ENCODE measurements around the gene TTYH1. TPM values are rescaled to one million over a fixed set of nuclear protein-coding genes. Genes with fewer than 3 reads are reported as not detected.

The TTYH1 gene
- total and polyA plus RNA-seq, 2 experiments from 2014 or later: 7.0 to 11.0 TPM

GRCh38 chr19:54383330-54383729, 31.9 kb upstream of the TTYH1 start:
- no peaks in the 10 kb centered on the region for H4K20me1 ChIP-seq (ENCODE audit: insufficient read depth, poor library complexity, severe bottlenecking)
- no peak for DNase-seq (ENCODE audit: low spot score)

GRCh38 chr19:54387991-54388801, 27.1 kb upstream of the TTYH1 start:
- H3K79me2 ChIP-seq: no peaks in the 10 kb centered on the region
- no peaks in the 10 kb centered on the region for H4K20me1 ChIP-seq (ENCODE audit: insufficient read depth, poor library complexity, severe bottlenecking)
- no peaks in the 10 kb centered on the region for H3K36me3 ChIP-seq (replicated peaks; ENCODE audit: insufficient read depth, low read depth)
- WGBS (ENCODE audit: low lambda C conversion rate, missing lambda C conversion rate): 63% methylated on average over 36 of the region's 36 CpGs
- H3K9me3 ChIP-seq (ENCODE audit: low read depth): no peaks in the 10 kb centered on the region
- H3K4me1 ChIP-seq (ENCODE audit: insufficient read depth): no peaks in the 10 kb centered on the region
- H3K4me2 ChIP-seq: no peak overlapping the region
- H3K27ac ChIP-seq: no peak overlapping the region
- no peak overlapping the region for H3K4me3 ChIP-seq
- DNase-seq (ENCODE audit: low spot score): no peak
- H2AFZ ChIP-seq: no peak overlapping the region
- no peaks in the 10 kb centered on the region for H3K9me2 ChIP-seq (replicated peaks; ENCODE audit: insufficient read depth)
- peaks cover 19% of the 10 kb centered on the region for H3K27me3 ChIP-seq
- TF ChIP-seq EZH2 (IDR thresholded peaks at IDR 0.05; ENCODE audit: borderline replicate concordance) (no peak), EZH2phosphoT487 (IDR thresholded peaks at IDR 0.05; ENCODE audit: low read depth, severe bottlenecking, unreplicated experiment) (no peak)
- TF ChIP-seq, protein P1, sequence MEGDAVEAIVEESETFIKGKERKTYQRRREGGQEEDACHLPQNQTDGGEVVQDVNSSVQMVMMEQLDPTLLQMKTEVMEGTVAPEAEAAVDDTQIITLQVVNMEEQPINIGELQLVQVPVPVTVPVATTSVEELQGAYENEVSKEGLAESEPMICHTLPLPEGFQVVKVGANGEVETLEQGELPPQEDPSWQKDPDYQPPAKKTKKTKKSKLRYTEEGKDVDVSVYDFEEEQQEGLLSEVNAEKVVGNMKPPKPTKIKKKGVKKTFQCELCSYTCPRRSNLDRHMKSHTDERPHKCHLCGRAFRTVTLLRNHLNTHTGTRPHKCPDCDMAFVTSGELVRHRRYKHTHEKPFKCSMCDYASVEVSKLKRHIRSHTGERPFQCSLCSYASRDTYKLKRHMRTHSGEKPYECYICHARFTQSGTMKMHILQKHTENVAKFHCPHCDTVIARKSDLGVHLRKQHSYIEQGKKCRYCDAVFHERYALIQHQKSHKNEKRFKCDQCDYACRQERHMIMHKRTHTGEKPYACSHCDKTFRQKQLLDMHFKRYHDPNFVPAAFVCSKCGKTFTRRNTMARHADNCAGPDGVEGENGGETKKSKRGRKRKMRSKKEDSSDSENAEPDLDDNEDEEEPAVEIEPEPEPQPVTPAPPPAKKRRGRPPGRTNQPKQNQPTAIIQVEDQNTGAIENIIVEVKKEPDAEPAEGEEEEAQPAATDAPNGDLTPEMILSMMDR (IDR thresholded peaks at IDR 0.05; ENCODE audit: poor library complexity): no peak

More at GRCh38 chr19:54383330-54383729, 31.9 kb upstream of the TTYH1 start:
- no peaks in the 10 kb centered on the region for H3K36me3 ChIP-seq (replicated peaks; ENCODE audit: insufficient read depth, low read depth)
- no peak overlapping the region for H2AFZ ChIP-seq
- no peaks in the 10 kb centered on the region for H3K79me2 ChIP-seq
- no peaks in the 10 kb centered on the region for H3K4me1 ChIP-seq (ENCODE audit: insufficient read depth)
- H3K27ac ChIP-seq: no peak overlapping the region
- H3K9me3 ChIP-seq (ENCODE audit: low read depth): no peaks in the 10 kb centered on the region
- TF ChIP-seq EZH2phosphoT487 (IDR thresholded peaks at IDR 0.05; ENCODE audit: low read depth, severe bottlenecking, unreplicated experiment): no peak
- 82% methylated on average over 4 of the region's 4 CpGs for WGBS (ENCODE audit: low lambda C conversion rate, missing lambda C conversion rate)
- no peak overlapping the region for H3K4me3 ChIP-seq
- peaks cover 5% of the 10 kb centered on the region for H3K27me3 ChIP-seq
- H3K4me2 ChIP-seq: no peak overlapping the region
- H3K9me2 ChIP-seq (replicated peaks; ENCODE audit: insufficient read depth): no peaks in the 10 kb centered on the region

GRCh38 chr19:54388802-54389139, 26.5 kb upstream of the TTYH1 start:
- DNase-seq (ENCODE audit: low spot score): no peak
- no peaks in the 10 kb centered on the region for H3K9me3 ChIP-seq (ENCODE audit: low read depth)
- H3K27ac ChIP-seq: no peak overlapping the region
- no peak overlapping the region for H3K4me3 ChIP-seq
- H2AFZ ChIP-seq: no peak overlapping the region
- H3K79me2 ChIP-seq: no peaks in the 10 kb centered on the region
- 71% methylated on average over 9 of the region's 9 CpGs for WGBS (ENCODE audit: low lambda C conversion rate, missing lambda C conversion rate)
- TF ChIP-seq, protein P1 (IDR thresholded peaks at IDR 0.05; ENCODE audit: poor library complexity): no peak
- TF ChIP-seq EZH2phosphoT487 (IDR thresholded peaks at IDR 0.05; ENCODE audit: low read depth, severe bottlenecking, unreplicated experiment) (no peak), EZH2 (IDR thresholded peaks at IDR 0.05; ENCODE audit: borderline replicate concordance) (no peak)
- H3K9me2 ChIP-seq (replicated peaks; ENCODE audit: insufficient read depth): no peaks in the 10 kb centered on the region
- H3K36me3 ChIP-seq (replicated peaks; ENCODE audit: insufficient read depth, low read depth): no peaks in the 10 kb centered on the region
- H3K27me3 ChIP-seq: peaks cover 19% of the 10 kb centered on the region
- no peaks in the 10 kb centered on the region for H4K20me1 ChIP-seq (ENCODE audit: insufficient read depth, poor library complexity, severe bottlenecking)
- no peak overlapping the region for H3K4me2 ChIP-seq
- H3K4me1 ChIP-seq (ENCODE audit: insufficient read depth): no peaks in the 10 kb centered on the region

GRCh38 chr19:54389553-54389952, 25.7 kb upstream of the TTYH1 start:
- Histone ChIP-seq H2AFZ (no peak overlapping the region), H3K9me2 (replicated peaks; ENCODE audit: insufficient read depth) (no peaks in the 10 kb centered on the region), H3K4me1 (ENCODE audit: insufficient read depth) (no peaks in the 10 kb centered on the region), H3K36me3 (replicated peaks; ENCODE audit: insufficient read depth, low read depth) (no peaks in the 10 kb centered on the region), H4K20me1 (ENCODE audit: insufficient read depth, poor library complexity, severe bottlenecking) (no peaks in the 10 kb centered on the region), H3K4me2 (no peak overlapping the region), H3K27me3 (peaks cover 19% of the 10 kb centered on the region), H3K4me3 (no peak overlapping the region), H3K27ac (no peak overlapping the region), H3K79me2 (no peaks in the 10 kb centered on the region), H3K9me3 (ENCODE audit: low read depth) (no peaks in the 10 kb centered on the region)
- DNase-seq (ENCODE audit: low spot score): no peak
- TF ChIP-seq EZH2 (IDR thresholded peaks at IDR 0.05; ENCODE audit: borderline replicate concordance) (no peak), EZH2phosphoT487 (IDR thresholded peaks at IDR 0.05; ENCODE audit: low read depth, severe bottlenecking, unreplicated experiment) (no peak)
- TF ChIP-seq, protein P1 (IDR thresholded peaks at IDR 0.05; ENCODE audit: poor library complexity): no peak
- 74% methylated on average over 4 of the region's 4 CpGs for WGBS (ENCODE audit: low lambda C conversion rate, missing lambda C conversion rate)

Data from hepatocyte (in vitro differentiated cells).